Measurements from ENCODE around the gene CCDC28A. TPM values are rescaled to one million over a fixed set of nuclear protein-coding genes. Genes with fewer than 3 reads are reported as not detected.

CCDC28A gene
- total RNA-seq, 1 experiment from 2014 or later, result 12.0 TPM

GRCh38 chr6:138736640-138737039 is 36.9 kb upstream of the CCDC28A start:
- intact Hi-C loops (cut with micrococcal nuclease), result no loop called here
- Histone ChIP-seq H2AFZ (ENCODE audit: low read depth, low read length, poor library complexity, severe bottlenecking) (no peak overlapping the region), H3K9me3 (ENCODE audit: control insufficient read depth in 1 of 2, insufficient read depth in 1 of 2, low read depth in 1 of 2, low read length in 2 of 2) (no peaks in the 10 kb centered on the region), H3K9ac (ENCODE audit: low read length) (no peak overlapping the region), H3K4me2 (ENCODE audit: low read length) (no peak overlapping the region), H3K27ac (ENCODE audit: low read depth, low read length) (no peak overlapping the region), H3K4me3 (replicated peaks in 1 of 2; ENCODE audit: low read depth in 1 of 2, low read length in 2 of 2) (no peak overlapping the region), H3K4me1 (ENCODE audit: control insufficient read depth in 1 of 2, insufficient read depth in 2 of 2, low read length in 2 of 2) (no peaks in the 10 kb centered on the region), H3K79me2 (ENCODE audit: insufficient read depth, low read length) (no peaks in the 10 kb centered on the region), H3K36me3 (ENCODE audit: control insufficient read depth in 1 of 2, insufficient read depth in 2 of 2, low read length in 2 of 2) (no peaks in the 10 kb centered on the region), H4K20me1 (ENCODE audit: insufficient read depth) (no peaks in the 10 kb centered on the region), H3K9me2 (ENCODE audit: insufficient read depth) (no peaks in the 10 kb centered on the region), H3K27me3 (ENCODE audit: insufficient read depth, low read length) (no peaks in the 10 kb centered on the region)
- BruUV-seq (replicated peaks), result no TSS peak
- POLR2A ChIA-PET, result no interaction called here
- CTCF ChIA-PET, result no interaction called here
- ATAC-seq, result no peak
- RAD21 ChIA-PET (ENCODE audit: low non-redundant PET in 1 of 2, low total read pairs in 2 of 2, uncharacterized antibody in 2 of 2, unreplicated experiment in 2 of 2), result no interaction called here
- TF ChIP-seq ZBTB33 (IDR thresholded peaks at IDR 0.05; ENCODE audit: extremely low read depth, insufficient replicate concordance, low read length) (no peak), SRF (IDR thresholded peaks at IDR 0.05; ENCODE audit: low read depth) (no peak), REST (IDR thresholded peaks at IDR 0.05; ENCODE audit: low read depth) (no peak), SP1 (IDR thresholded peaks at IDR 0.05; ENCODE audit: low read depth) (no peak), EZH2 (IDR thresholded peaks at IDR 0.05) (no peak), POLR2A (IDR thresholded peaks at IDR 0.05; ENCODE audit: borderline replicate concordance, extremely low read depth, insufficient read depth, insufficient read length) (no peak), FOSL1 (IDR thresholded peaks at IDR 0.05; ENCODE audit: low read depth) (no peak), YY1 (IDR thresholded peaks at IDR 0.05; ENCODE audit: extremely low read depth, insufficient replicate concordance, low read depth, low read length) (no peak), EGR1 (IDR thresholded peaks at IDR 0.05; ENCODE audit: low read depth) (no peak), ATF3 (IDR thresholded peaks at IDR 0.05) (no peak), TCF7L2 (IDR thresholded peaks at IDR 0.05; ENCODE audit: borderline replicate concordance, extremely low read depth, insufficient read depth, insufficient read length) (no peak), ZNF274 (IDR thresholded peaks at IDR 0.05; ENCODE audit: low read depth, low read length) (no peak), CTCF (IDR thresholded peaks at IDR 0.05 in 2 of 3, conservative IDR thresholded peaks at IDR 0.05 in 1 of 3; ENCODE audit: borderline replicate concordance in 1 of 3, insufficient read depth in 1 of 3, low read depth in 2 of 3, low read length in 2 of 3) (no peak), ZFX (IDR thresholded peaks at IDR 0.05) (no peak), EZH2phosphoT487 (IDR thresholded peaks at IDR 0.05; ENCODE audit: borderline replicate concordance) (no peak), RAD21 (IDR thresholded peaks at IDR 0.05; ENCODE audit: low read depth) (no peak), ELF1 (IDR thresholded peaks at IDR 0.05; ENCODE audit: borderline replicate concordance, low read depth) (no peak), POLR2AphosphoS5 (IDR thresholded peaks at IDR 0.05; ENCODE audit: low read depth, low read length) (no peak)
- TF ChIP-seq, protein P1, sequence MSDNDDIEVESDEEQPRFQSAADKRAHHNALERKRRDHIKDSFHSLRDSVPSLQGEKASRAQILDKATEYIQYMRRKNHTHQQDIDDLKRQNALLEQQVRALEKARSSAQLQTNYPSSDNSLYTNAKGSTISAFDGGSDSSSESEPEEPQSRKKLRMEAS (IDR thresholded peaks at IDR 0.05), result no peak
- DNase-seq (ENCODE audit: low read depth, low spot score), result no peak

Measured in HCT116 (cell line).